T-cell (primary cell): ENCODE results near the gene SLC2A14. TPM values are rescaled to one million over a fixed set of nuclear protein-coding genes. Genes with fewer than 3 reads are reported as not detected.
A peak's percentile ranks its signal among the peaks of the same experiment; 100 is the strongest.
"Not testable (repeated sequence)": the region's sequence is repeated elsewhere in the genome, so short reads cannot be mapped to it uniquely, and the experiment has no call there.

Experiments used
- ATAC-seq, 4 experiments: fragments of 200-7000 bp in 3 of 4; fragments of 150-1000 bp in 1 of 4; cut with Tn5 transposase; replicated peaks in 1 of 4; 1 replicate in 3 of 4; 2 replicates in 1 of 4; pipeline ENCODE4 v1.10.0; 2021; ENCODE audit warnings: moderate library complexity in 3 of 4, mild to moderate bottlenecking in 2 of 4, moderate number of reproducible peaks in 1 of 4
- CTCF ChIA-PET, 2 donors: fragments of 300-600 bp; sonication (Branson Sonifier 250); formaldehyde crosslinking; loops; one replicate each; lab custom pipeline; 2022; ENCODE audit warnings: antibody characterized with exemption in 2 of 2; lab: Charles Lee
- POLR2A ChIA-PET, 2 donors: fragments of 300-600 bp; sonication (Branson Sonifier 250); formaldehyde crosslinking; loops; one replicate each; lab custom pipeline; 2022; ENCODE audit warnings: antibody characterized with exemption in 2 of 2; lab: Charles Lee
- DNase-seq, 35 experiments: peaks; one replicate each; pipeline versions ENCODE4 v3.0.0 to v3.0.0-alpha.2; 2013 to 2023
- H3K27ac ChIP-seq: one replicate; pipeline ENCODE4 v1.5.1; 2013; ENCODE audit warnings: low read length
- H3K27me3 ChIP-seq, 2 experiments: replicated peaks in 1 of 2; 1 replicate in 1 of 2; 2 replicates in 1 of 2; pipeline versions ENCODE4 v1.6.1 to v1.7.0; 2013; ENCODE audit warnings: low read length in 1 of 2, mixed read lengths in 1 of 2; ENCODE audit not compliant: control insufficient read depth in 2 of 2, insufficient read depth in 2 of 2; ENCODE audit errors: extremely low read depth in 1 of 2
- H3K36me3 ChIP-seq, 2 donors: 1 replicate in 1 of 2; 2 replicates in 1 of 2; pipeline versions ENCODE4 v1.6.1 to v1.7.0; 2013; ENCODE audit warnings: low read length in 1 of 2; ENCODE audit not compliant: control insufficient read depth in 2 of 2, insufficient read depth in 1 of 2; ENCODE audit errors: extremely low read depth in 1 of 2
- H3K4me1 ChIP-seq, 2 experiments: 1 replicate in 1 of 2; 2 replicates in 1 of 2; pipeline versions ENCODE4 v1.6.1 to v1.7.0; 2013; ENCODE audit warnings: low read length in 2 of 2, mixed read lengths in 1 of 2; ENCODE audit not compliant: insufficient read depth in 2 of 2, control insufficient read depth in 1 of 2; ENCODE audit errors: extremely low read depth in 1 of 2
- H3K4me3 ChIP-seq, 2 donors: 1 replicate in 1 of 2; 2 replicates in 1 of 2; pipeline versions ENCODE4 v1.5.1 to v1.7.0; 2013; ENCODE audit warnings: mild to moderate bottlenecking in 2 of 2, low read length in 1 of 2, moderate library complexity in 1 of 2; ENCODE audit not compliant: control insufficient read depth in 1 of 2; ENCODE audit errors: extremely low read depth in 1 of 2
- H3K9me3 ChIP-seq: 2 replicates; pipeline ENCODE4 v1.7.0; 2013
- H3K27ac Mint-ChIP-seq, 2 donors: one replicate each; pipeline ENCODE4 v1.8.0; 2020 to 2021; ENCODE audit warnings: mild to moderate bottlenecking in 2 of 2, mixed read lengths in 2 of 2
- H3K27me3 Mint-ChIP-seq, 2 donors: one replicate each; pipeline ENCODE4 v1.8.0; 2021 to 2022; ENCODE audit warnings: mixed read lengths in 2 of 2
- H3K36me3 Mint-ChIP-seq: one replicate; pipeline ENCODE4 v1.8.0; 2021; ENCODE audit warnings: mixed read lengths
- H3K4me1 Mint-ChIP-seq, 3 donors: one replicate each; pipeline ENCODE4 v1.8.0; 2020 to 2022; ENCODE audit warnings: mixed read lengths in 3 of 3, mild to moderate bottlenecking in 1 of 3
- H3K4me3 Mint-ChIP-seq, 3 donors: one replicate each; pipeline ENCODE4 v1.8.0; 2020 to 2022; ENCODE audit warnings: mild to moderate bottlenecking in 3 of 3, mixed read lengths in 3 of 3, moderate library complexity in 3 of 3
- H3K9me3 Mint-ChIP-seq, 3 donors: one replicate each; pipeline ENCODE4 v1.8.0; 2020 to 2022; ENCODE audit warnings: mixed read lengths in 3 of 3
- WGBS: methylation state at CpG from one replicate; pipeline ENCODE4 v1.1.5; 2013; ENCODE audit warnings: missing lambda C conversion rate; ENCODE audit not compliant: insufficient coverage; 5-methylcytosine and 5-hydroxymethylcytosine counted together
- total RNA-seq, 35 experiments: library from RNA in 6 of 35; stranded (reverse) in 6 of 35; fragments of 120-200 nt in 1 of 35; gene quantifications; one replicate each; pipeline versions ENCODE4 v1.2.1 to v1.2.4 and lab custom pipeline; 2013 to 2026

SLC2A14 gene
- total RNA-seq, 5 donors from 2014 or later (not counting 1 experiment from before 2014, with no cell fraction given), result 0.10 to 2.5 (median 0.21) TPM

- CTCF ChIA-PET, result interaction anchor here in 1 of 2 donors (0.6 to 1.4 kb wide), 2 partner anchors 225 to 1652 kb away, joined by 3 read pairs; no protein-coding TSS in a partner anchor
- no peak overlapping the region for H3K27ac Mint-ChIP-seq
These were observed 19.2 kb downstream of the SLC2A14 start for GRCh38 chr12:7853557-7853956.

GRCh38 chr12:7851622-7852081, 21.1 kb downstream of the SLC2A14 start:
- POLR2A ChIA-PET, H3K4me3 Mint-ChIP-seq, H3K36me3 ChIP-seq, H3K4me1 Mint-ChIP-seq, H3K4me3 ChIP-seq, H3K9me3 Mint-ChIP-seq, ATAC-seq, H3K36me3 Mint-ChIP-seq, H3K27ac ChIP-seq, H3K27ac Mint-ChIP-seq, H3K9me3 ChIP-seq, DNase-seq, H3K4me1 ChIP-seq: not testable (repeated sequence)
- no CpG with 5 or more reads among the region's 3 CpGs for WGBS
- CTCF ChIA-PET, result interaction anchor here in 1 of 2 donors (0.8 kb wide), 1 partner anchor 14 kb away, joined by 3 read pairs; no protein-coding TSS in a partner anchor
- peaks cover 0 to 23% of the 10 kb centered on the region in 2 experiments for H3K27me3 ChIP-seq
- peaks cover 9 to 30% of the 10 kb centered on the region in 2 donors for H3K27me3 Mint-ChIP-seq

More at GRCh38 chr12:7853557-7853956, 19.2 kb downstream of the SLC2A14 start:
- H3K4me1 ChIP-seq, result no peaks in the 10 kb centered on the region
- H3K36me3 Mint-ChIP-seq, result no peaks in the 10 kb centered on the region
- no peaks in the 10 kb centered on the region for H3K9me3 ChIP-seq
- POLR2A ChIA-PET, result interaction anchor here in 1 of 2 donors (0.6 kb wide), 1 partner anchor 22 kb away, joined by 4 read pairs; no protein-coding TSS in a partner anchor
- H3K27me3 ChIP-seq, result peaks cover 0 to 27% of the 10 kb centered on the region in 2 experiments
- ATAC-seq (no peak), DNase-seq (no peak)
- no peak overlapping the region for H3K4me3 Mint-ChIP-seq
- H3K27ac ChIP-seq, result no peak overlapping the region
- no peaks in the 10 kb centered on the region for H3K4me1 Mint-ChIP-seq
- no peaks in the 10 kb centered on the region for H3K36me3 ChIP-seq
- peaks cover 6 to 28% of the 10 kb centered on the region in 2 donors for H3K27me3 Mint-ChIP-seq
- H3K4me3 ChIP-seq, result no peak overlapping the region
- H3K9me3 Mint-ChIP-seq, result no peaks in the 10 kb centered on the region
- no CpG with 5 or more reads among the region's 2 CpGs for WGBS

- peaks cover 9 to 28% of the 10 kb centered on the region in 2 donors for H3K27me3 Mint-ChIP-seq
- H3K4me3 Mint-ChIP-seq, H3K27ac ChIP-seq, H3K9me3 ChIP-seq, H3K36me3 ChIP-seq, H3K9me3 Mint-ChIP-seq, H3K36me3 Mint-ChIP-seq, H3K4me3 ChIP-seq, DNase-seq, H3K4me1 Mint-ChIP-seq, POLR2A ChIA-PET, H3K4me1 ChIP-seq, H3K27ac Mint-ChIP-seq, ATAC-seq: not testable (repeated sequence)
- H3K27me3 ChIP-seq, result peaks cover 0 to 24% of the 10 kb centered on the region in 2 experiments
- 87% methylated on average over 3 of the region's 5 CpGs for WGBS
- CTCF ChIA-PET, result interaction anchor here in 1 of 2 donors (1.0 kb wide), 1 partner anchor 11 kb away, joined by 3 read pairs; no protein-coding TSS in a partner anchor
These were observed 22.6 kb downstream of the SLC2A14 start for GRCh38 chr12:7850099-7850498.

- POLR2A ChIA-PET, H3K36me3 ChIP-seq, H3K9me3 Mint-ChIP-seq, DNase-seq, H3K4me1 ChIP-seq, H3K9me3 ChIP-seq, H3K27ac Mint-ChIP-seq, H3K36me3 Mint-ChIP-seq, H3K4me3 Mint-ChIP-seq, ATAC-seq, H3K4me3 ChIP-seq, H3K27ac ChIP-seq: not testable (repeated sequence)
- WGBS, result no CpG with 5 or more reads among the region's 2 CpGs
- Mint-ChIP-seq H3K27me3 (peaks cover 9 to 25% of the 10 kb centered on the region in 2 donors), H3K4me1 (peaks cover 6 to 14% (median 7%) of the 10 kb centered on the region in 3 donors)
- CTCF ChIA-PET, result interaction anchor here in 1 of 2 donors (1.0 kb wide), 1 partner anchor 15 kb away, joined by 4 read pairs; no protein-coding TSS in a partner anchor
- peaks cover 0 to 25% of the 10 kb centered on the region in 2 experiments for H3K27me3 ChIP-seq
These were observed 24.7 kb downstream of the SLC2A14 start for GRCh38 chr12:7848098-7848422.

- not testable (repeated sequence) for H3K9me3 Mint-ChIP-seq, H3K27ac Mint-ChIP-seq, H3K9me3 ChIP-seq, H3K4me3 Mint-ChIP-seq, DNase-seq, ATAC-seq, H3K36me3 ChIP-seq, H3K27ac ChIP-seq, H3K4me3 ChIP-seq, H3K36me3 Mint-ChIP-seq, H3K4me1 ChIP-seq
- peaks cover 9 to 19% of the 10 kb centered on the region in 2 donors for H3K27me3 Mint-ChIP-seq
- no CpG with 5 or more reads among the region's 4 CpGs for WGBS
- ChIA-PET CTCF (interaction anchor here in 1 of 2 donors (0.7 to 1.0 kb wide), 2 partner anchors 15 to 238 kb away, joined by 3 to 4 read pairs; no protein-coding TSS in a partner anchor), POLR2A (interaction anchor here in 1 of 2 donors (0.7 kb wide), 1 partner anchor 92 kb away, joined by 5 read pairs; no protein-coding TSS in a partner anchor)
- peaks cover 6 to 15% (median 7%) of the 10 kb centered on the region in 3 donors for H3K4me1 Mint-ChIP-seq
- peaks cover 0 to 29% of the 10 kb centered on the region in 2 experiments for H3K27me3 ChIP-seq
These were observed 25.3 kb downstream of the SLC2A14 start for GRCh38 chr12:7847226-7848097.

GRCh38 chr12:7844116-7844515, 28.6 kb downstream of the SLC2A14 start:
- DNase-seq (no peak), ATAC-seq (no peak)
- POLR2A ChIA-PET, result no interaction called here
- no CpG with 5 or more reads among the region's 5 CpGs for WGBS
- no peak overlapping the region for H3K4me3 ChIP-seq
- H3K4me1 ChIP-seq, result no peaks in the 10 kb centered on the region
- no peaks in the 10 kb centered on the region for H3K36me3 ChIP-seq
- H3K4me3 Mint-ChIP-seq, result peak overlapping the region in 1 of 3 donors; percentile 31
- H3K4me1 Mint-ChIP-seq, result peaks cover 6 to 15% (median 7%) of the 10 kb centered on the region in 3 donors
- no peak overlapping the region for H3K27ac ChIP-seq
- H3K27ac Mint-ChIP-seq, result peak overlapping the region in 1 of 2 donors; percentile 61
- H3K27me3 ChIP-seq, result peaks cover 0 to 18% of the 10 kb centered on the region in 2 experiments
- H3K36me3 Mint-ChIP-seq, result no peaks in the 10 kb centered on the region
- no peaks in the 10 kb centered on the region for H3K9me3 Mint-ChIP-seq
- CTCF ChIA-PET, result no interaction called here
- H3K9me3 ChIP-seq, result no peaks in the 10 kb centered on the region
- H3K27me3 Mint-ChIP-seq, result peaks cover 3 to 9% of the 10 kb centered on the region in 2 donors
